Renal cortical epithelial cell (primary cell): ENCODE results near the gene STXBP2. TPM values are rescaled to one million over a fixed set of nuclear protein-coding genes. Genes with fewer than 3 reads are reported as not detected.
A peak's percentile ranks its signal among the peaks of the same experiment; 100 is the strongest.

ENCODE experiments used
- DNase-seq: peaks from one replicate; pipeline ENCODE4 v3.0.0-alpha.2; 2011; ENCODE audit warnings: low read depth
- total RNA-seq: library from RNA; depleted of rRNA; stranded (reverse); fragments of >200 nt; gene quantifications from 2 replicates; pipeline ENCODE4 v1.2.3, GENCODE V29; 2014

The STXBP2 gene
- total RNA-seq, 1 donor from 2014 or later: 118 TPM

- no peak for DNase-seq
Measured at GRCh38 chr19:7612282-7613274, 24.3 kb upstream of the STXBP2 start.

- no peak for DNase-seq
Measured at GRCh38 chr19:7614859-7615741, 21.8 kb upstream of the STXBP2 start.

DNA sequence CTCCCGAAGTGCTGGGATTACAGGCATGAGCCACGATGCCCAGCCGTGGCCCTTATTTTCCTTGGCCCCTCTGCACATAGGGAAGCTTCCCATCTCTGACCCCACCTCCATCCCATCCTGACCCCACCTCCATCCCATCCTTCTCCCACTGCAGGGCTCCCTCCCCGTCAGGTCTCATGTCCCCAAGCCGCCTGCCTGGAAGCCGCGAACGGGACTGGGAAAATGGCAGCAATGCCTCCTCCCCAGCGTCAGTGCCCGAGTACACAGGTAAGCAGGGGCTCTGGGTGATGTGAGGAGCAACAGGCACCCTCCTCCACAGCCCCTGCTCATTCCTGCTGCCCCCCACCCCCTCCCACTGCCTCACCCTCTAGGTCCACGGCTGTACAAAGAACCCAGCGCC lies 19.7 kb upstream of the STXBP2 start:
- DNase-seq: no peak

GRCh38 chr19:7617735-7618134 lies 19.2 kb upstream of the STXBP2 start:
- no peak for DNase-seq

- DNase-seq: no peak
Measured at GRCh38 chr19:7618348-7618747, 18.6 kb upstream of the STXBP2 start.

GRCh38 chr19:7618771-7619510 lies 18.0 kb upstream of the STXBP2 start:
- DNase-seq: peak; percentile 15

GRCh38 chr19:7619671-7620441 lies 17.1 kb upstream of the STXBP2 start:
- DNase-seq: no peak

DNA sequence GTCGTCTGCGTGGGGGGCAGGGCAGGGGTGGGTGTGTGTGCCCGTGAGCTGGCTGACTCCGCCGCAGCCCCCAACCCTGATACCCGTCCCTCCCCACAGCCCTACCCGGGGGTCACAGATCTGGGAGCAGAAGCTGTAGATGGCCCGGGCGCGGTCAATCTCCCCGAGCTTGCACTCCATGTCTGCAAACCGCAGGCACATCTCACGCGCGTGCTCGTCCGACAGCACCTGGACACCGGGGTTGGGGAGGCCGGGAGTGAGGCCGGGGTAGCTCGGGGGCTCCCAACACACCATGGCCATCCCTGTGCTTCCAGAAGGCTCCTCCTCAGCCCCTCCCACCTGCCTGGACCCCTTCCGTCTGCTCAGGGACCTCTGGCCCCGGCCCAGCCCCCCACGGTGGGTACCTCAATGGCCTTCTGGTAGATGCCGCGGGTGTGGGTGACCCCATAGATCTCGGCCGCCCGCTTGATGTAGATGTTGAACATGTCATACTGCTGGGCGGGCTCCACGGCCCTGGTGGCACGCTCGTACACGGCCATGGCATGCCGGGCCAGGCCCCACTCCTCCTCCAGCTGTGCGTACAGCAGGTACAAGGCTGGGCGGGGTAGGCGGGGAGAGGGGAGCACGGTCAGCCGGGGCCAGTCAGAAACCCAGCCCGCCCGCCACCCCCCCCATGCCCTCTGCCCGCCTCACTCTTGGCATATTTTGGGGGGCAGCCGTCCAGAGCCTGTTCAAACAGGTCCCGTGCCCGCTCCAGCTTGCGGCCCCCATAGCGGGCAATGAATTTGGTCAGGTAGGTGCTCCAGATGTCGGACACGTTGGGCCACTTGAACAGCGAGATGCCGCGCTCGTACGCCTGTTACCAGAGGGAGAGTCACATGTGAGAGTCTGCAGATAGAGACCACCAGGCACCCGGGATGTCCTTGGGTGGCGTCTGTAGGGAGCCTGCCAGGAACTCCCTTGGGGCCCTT lies 16.2 kb upstream of the STXBP2 start:
- DNase-seq: no peak

GRCh38 chr19:7622933-7623685 lies 13.8 kb upstream of the STXBP2 start:
- DNase-seq: no peak

DNA sequence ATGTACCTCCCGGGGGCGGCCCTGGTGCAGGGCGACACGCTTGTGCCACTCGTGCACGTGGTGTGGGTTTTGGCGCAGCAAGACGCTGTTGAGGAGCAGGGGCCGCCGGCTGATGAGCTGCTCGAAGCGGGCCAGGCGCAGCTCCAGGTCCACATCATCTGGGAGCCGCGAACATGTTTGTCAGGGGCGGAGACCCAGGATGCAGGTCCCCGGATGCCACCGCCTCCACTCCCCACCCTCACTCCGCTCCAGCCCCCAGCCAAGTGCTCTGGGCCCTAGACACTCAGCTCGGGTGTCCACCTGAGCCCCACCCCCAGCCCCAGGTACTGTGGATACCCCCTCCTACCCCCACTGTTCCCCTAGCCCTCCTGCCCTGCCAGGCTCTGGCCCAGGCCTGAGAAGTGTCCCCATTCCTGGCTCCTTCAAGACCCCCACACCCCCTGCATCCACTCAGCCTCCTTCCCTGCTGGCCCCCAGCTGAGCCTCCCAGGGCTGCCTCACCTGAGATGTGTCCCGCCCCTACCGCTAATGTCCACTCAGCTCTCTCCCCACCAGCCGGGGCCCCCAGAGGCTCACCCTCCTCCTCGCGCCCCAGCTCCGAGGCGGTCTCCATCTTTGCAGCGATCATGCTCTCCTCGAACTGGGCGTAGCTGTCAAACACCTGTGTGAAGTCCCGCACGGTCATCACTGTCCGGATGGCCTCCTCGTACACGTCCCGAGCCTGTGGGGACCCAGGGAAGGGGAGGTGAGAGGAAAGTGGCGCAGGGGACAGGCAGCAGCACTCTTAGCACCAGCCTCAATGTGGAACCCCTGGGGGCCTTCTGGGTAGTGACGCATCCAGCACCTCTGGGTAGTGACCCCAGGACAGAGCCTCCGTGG lies 12.9 kb upstream of the STXBP2 start:
- no peak for DNase-seq

DNA sequence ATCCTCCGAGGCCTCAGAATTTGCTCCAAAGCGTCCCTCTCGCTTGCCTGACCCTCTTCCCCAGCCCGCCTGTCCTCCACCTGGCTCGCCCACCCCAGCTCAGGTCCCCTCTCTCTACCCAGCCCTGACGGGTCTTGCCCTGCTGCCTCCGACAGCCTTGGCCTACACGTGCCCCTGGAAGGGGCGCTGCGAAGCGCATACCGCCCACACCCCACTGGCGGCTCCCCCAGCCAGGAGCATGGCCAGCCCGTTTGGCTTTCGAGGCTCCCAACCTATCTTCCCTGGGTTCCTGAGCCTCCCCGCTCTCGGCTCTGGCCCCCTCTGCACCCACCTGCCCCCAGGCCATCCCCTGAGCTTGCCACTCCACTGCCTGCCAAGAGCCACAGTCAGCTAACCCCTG lies 12.1 kb upstream of the STXBP2 start:
- no peak for DNase-seq

DNA sequence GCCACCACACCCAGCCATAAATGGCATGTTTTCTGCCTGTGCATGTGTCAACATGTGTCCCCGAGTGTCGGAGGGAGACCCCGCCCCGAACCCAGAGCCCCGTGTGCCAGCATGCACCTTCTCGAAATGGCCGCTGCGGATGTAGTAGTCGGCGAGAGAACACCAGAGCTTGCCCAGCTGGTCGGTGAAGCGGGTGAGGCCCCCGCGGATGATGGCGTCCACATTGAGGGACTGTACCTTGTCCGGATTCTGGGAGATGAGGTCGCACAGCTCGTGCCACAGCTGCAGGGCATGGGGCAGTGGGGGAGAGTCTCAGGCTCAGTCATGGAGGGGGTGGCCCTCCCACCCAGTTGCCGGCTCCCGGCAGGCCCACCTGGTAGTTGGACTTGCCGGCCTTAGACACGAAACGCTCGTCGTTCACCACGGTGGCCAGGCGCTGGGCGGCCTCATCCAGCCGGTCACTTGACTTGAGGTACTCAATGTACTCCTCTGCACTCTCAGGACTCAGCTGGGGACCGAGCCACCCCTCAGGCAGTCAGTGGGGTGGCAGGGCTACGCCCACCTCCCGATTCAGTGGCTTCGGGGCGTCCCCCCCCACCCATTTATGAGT lies 11.0 kb upstream of the STXBP2 start:
- no peak for DNase-seq

GRCh38 chr19:7627166-7627565 lies 9.7 kb upstream of the STXBP2 start:
- no peak for DNase-seq

DNA sequence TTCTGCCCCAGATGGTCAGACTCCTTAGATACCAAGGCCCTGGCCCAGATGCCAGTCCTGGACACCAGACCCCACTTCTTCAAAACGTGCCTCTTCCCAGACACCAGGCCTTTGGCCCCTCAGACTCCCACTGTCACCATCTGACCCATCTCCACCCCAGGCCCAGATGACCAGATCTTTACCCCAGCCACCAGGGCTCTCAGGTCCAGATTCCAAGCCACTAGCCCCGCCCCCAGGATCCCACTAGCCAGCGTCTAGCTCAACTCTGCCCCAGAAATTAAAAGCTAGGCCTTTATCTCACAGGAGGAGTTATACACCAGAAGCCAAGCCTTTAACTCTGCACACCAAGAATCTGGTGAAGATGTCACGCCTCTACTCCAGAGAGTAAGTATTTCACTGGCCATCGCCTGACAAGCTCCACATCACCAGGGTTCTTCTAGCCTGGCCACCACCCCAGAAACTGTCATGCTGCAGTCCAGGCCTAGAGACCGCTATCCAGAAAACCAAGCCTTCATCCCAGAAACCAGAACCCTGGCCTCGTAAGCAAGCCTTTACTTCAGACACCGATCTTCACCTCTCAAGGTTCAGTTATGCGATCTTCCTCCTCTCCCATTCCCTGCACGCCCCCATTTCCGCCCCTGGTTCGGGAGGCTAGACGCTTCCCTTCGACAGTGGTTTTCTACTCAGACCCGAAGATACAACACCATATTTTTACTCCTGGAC lies 8.2 kb upstream of the STXBP2 start:
- DNase-seq: no peak

DNA sequence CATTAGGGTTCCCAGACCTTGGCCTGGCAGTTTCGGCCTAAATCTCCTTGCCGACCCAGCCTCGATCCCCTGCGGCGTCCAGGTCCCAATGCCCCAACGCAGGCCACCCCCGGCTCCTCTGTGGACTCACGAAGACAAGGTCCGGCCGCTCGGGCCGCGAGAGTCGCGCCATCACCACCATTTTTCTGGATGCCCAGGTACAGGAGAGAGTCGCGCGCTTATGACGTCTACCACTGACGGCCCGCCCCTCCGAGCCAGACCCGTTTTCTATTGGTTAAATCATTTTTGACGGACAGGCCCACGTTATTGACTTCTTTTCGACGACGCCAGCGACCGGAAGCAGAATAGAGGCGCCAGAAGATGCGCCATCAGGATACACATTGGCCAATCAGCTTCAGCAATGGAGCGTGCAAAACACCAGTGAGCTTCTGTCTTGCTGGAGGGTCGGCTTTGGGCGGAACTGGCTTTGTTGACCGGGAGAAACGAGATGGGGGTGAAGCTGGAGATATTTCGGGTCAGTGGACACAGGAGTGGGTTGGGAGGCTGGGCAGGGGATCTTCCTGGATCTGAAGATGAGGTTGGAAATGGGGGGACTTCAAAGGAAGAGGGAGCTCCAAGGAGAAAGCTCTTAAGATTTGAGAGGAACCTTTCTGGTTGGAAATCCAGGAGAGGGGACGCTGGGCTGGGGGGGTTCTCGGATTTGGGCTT lies 7.4 kb upstream of the STXBP2 start, which contains the start of the genes PET100 and XAB2:
Gene PET100 (plus strand): TSS at position 447 of the 708 bp plus-strand sequence. CDS start 41 bp downstream, at position 488.
Gene XAB2 (minus strand): TSS at position 199 of the 708 bp plus-strand sequence. CDS start 18 bp downstream, at position 181.
- peak; percentile 98 for DNase-seq

DNA sequence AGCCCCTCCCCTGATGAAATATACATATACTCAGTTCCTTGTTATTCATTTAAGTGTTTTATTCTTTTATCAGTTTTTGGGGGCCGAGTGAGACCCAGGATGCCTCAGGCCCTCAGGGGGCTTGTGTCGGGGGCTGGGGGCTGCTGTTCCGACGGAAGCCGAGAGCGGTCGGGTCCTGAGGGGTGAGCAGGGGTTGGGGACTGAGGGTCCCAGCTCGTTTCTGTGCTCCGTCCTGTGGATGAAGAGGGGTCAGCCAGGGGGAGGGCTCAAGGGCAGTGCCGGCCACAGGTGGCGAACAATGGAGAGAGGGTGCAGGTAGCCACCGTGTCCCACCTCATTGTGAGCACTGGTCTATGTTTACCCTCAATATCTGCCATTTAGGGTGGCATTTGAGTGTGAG lies 5.3 kb upstream of the STXBP2 start:
- no peak for DNase-seq
